IMR-90 (cell line): ENCODE results near the gene GCN1. TPM values are rescaled to one million over a fixed set of nuclear protein-coding genes. Genes with fewer than 3 reads are reported as not detected.

ENCODE experiments used
- ATAC-seq: fragments of 200-7000 bp; cut with Tn5 transposase; 2 replicates; pipeline ENCODE4 v1.9.1; 2020; ENCODE audit warnings: low read depth, mild to moderate bottlenecking, moderate library complexity
- BruUV-seq: library from RNA; stranded (reverse); fragments of 400-500 nt; replicated peaks from 2 replicates; lab custom pipeline; 2021; lab: Mats Ljungman, UMichigan
- CTCF ChIA-PET: fragments of 300-600 bp; formaldehyde crosslinking; extraction: SDS; loops from one replicate; lab custom pipeline; 2021; ENCODE audit warnings: antibody characterized with exemption; lab: Yijun Ruan, JAX
- POLR2A ChIA-PET: fragments of 300-600 bp; sonication (Branson Sonifier 250); formaldehyde crosslinking; loops from one replicate; lab custom pipeline; 2022; ENCODE audit warnings: antibody characterized with exemption; ENCODE audit not compliant: unreplicated experiment; lab: Charles Lee
- DNase-seq: peaks from one replicate; pipeline ENCODE4 v3.0.0; 2013
- H2AFZ ChIP-seq: replicated peaks from 2 replicates; pipeline ENCODE3; 2013; ENCODE audit warnings: low read length, mild to moderate bottlenecking; ENCODE audit not compliant: poor library complexity
- H2AK5ac ChIP-seq: 2 replicates; pipeline ENCODE4 v1.6.1; 2013; ENCODE audit warnings: low read depth, low read length, inconsistent platforms
- H2AK9ac ChIP-seq: replicated peaks from 2 replicates; pipeline ENCODE3; 2013; ENCODE audit warnings: mild to moderate bottlenecking, low read depth, low read length, moderate library complexity; ENCODE audit not compliant: poor library complexity
- H2BK120ac ChIP-seq: 2 replicates; pipeline ENCODE4 v1.6.1; 2013; ENCODE audit warnings: low read depth, low read length, inconsistent platforms
- H2BK15ac ChIP-seq: 3 replicates; pipeline ENCODE4 v1.6.1; 2013; ENCODE audit warnings: low read depth, low read length, inconsistent platforms
- H2BK20ac ChIP-seq: 2 replicates; pipeline ENCODE4 v1.6.1; 2013; ENCODE audit warnings: low read depth, mild to moderate bottlenecking, inconsistent platforms, low read length, moderate library complexity
- H2BK5ac ChIP-seq: 2 replicates; pipeline ENCODE4 v1.6.1; 2013; ENCODE audit warnings: mild to moderate bottlenecking, low read depth, low read length, inconsistent platforms; ENCODE audit not compliant: poor library complexity, severe bottlenecking
- H3K14ac ChIP-seq: replicated peaks from 2 replicates; pipeline ENCODE4 v1.6.1; 2013; ENCODE audit warnings: low read depth, low read length, inconsistent platforms
- H3K18ac ChIP-seq: 2 replicates; pipeline ENCODE4 v1.6.1; 2013; ENCODE audit warnings: low read depth, low read length, control low read depth
- H3K23ac ChIP-seq: 2 replicates; pipeline ENCODE4 v1.6.1; 2013; ENCODE audit warnings: low read depth, low read length, inconsistent platforms
- H3K27ac ChIP-seq: 2 replicates; pipeline ENCODE4 v1.5.1; 2013; ENCODE audit warnings: mild to moderate bottlenecking, control low read depth, low read length; ENCODE audit not compliant: insufficient read depth
- H3K27me3 ChIP-seq: 2 replicates; pipeline ENCODE4 v1.6.1; 2013; ENCODE audit warnings: low read length; ENCODE audit not compliant: control insufficient read depth, insufficient read depth
- H3K36me3 ChIP-seq: 2 replicates; pipeline ENCODE4 v1.6.1; 2013; ENCODE audit warnings: low read length, mixed read lengths; ENCODE audit not compliant: control insufficient read depth, insufficient read depth
- H3K4ac ChIP-seq: 2 replicates; pipeline ENCODE4 v1.6.1; 2013; ENCODE audit warnings: low read depth, low read length, inconsistent platforms
- H3K4me1 ChIP-seq: 2 replicates; pipeline ENCODE4 v1.6.1; 2013; ENCODE audit warnings: low read length, mixed read lengths; ENCODE audit not compliant: control insufficient read depth, insufficient read depth
- H3K4me2 ChIP-seq: 2 replicates; pipeline ENCODE4 v1.6.1; 2013; ENCODE audit warnings: low read depth, mild to moderate bottlenecking, control low read depth, low read length, moderate library complexity
- H3K4me3 ChIP-seq: 2 replicates; pipeline ENCODE4 v1.5.1; 2013; ENCODE audit warnings: low read depth, mild to moderate bottlenecking, control low read depth, low read length, moderate library complexity; ENCODE audit not compliant: insufficient read depth
- H3K56ac ChIP-seq: 2 replicates; pipeline ENCODE4 v1.6.1; 2013; ENCODE audit warnings: low read length, inconsistent platforms; ENCODE audit not compliant: insufficient read depth; ENCODE audit errors: extremely low read depth
- H3K79me1 ChIP-seq, 2 experiments: 2 replicates each; pipeline ENCODE4 v1.6.1; 2013; ENCODE audit warnings: low read length in 2 of 2, inconsistent platforms in 1 of 2, low read depth in 1 of 2
- H3K9ac ChIP-seq: 2 replicates; pipeline ENCODE4 v1.6.1; 2013; ENCODE audit warnings: low read depth, low read length, control low read depth
- H3K9me1 ChIP-seq: 2 replicates; pipeline ENCODE4 v1.6.1; 2013; ENCODE audit warnings: low read length, inconsistent platforms; ENCODE audit not compliant: insufficient read depth
- H3K9me3 ChIP-seq: 2 replicates; pipeline ENCODE4 v1.6.1; 2013; ENCODE audit warnings: low read length; ENCODE audit not compliant: control insufficient read depth, insufficient read depth
- H4K20me1 ChIP-seq: 2 replicates; pipeline ENCODE4 v1.6.1; 2013; ENCODE audit warnings: low read length, inconsistent platforms; ENCODE audit not compliant: insufficient read depth
- H4K5ac ChIP-seq: 2 replicates; pipeline ENCODE4 v1.6.1; 2013; ENCODE audit warnings: mild to moderate bottlenecking, low read depth, low read length, control low read depth
- H4K8ac ChIP-seq, 2 experiments: 2 replicates each; pipeline ENCODE4 v1.6.1; 2013; ENCODE audit warnings: low read depth in 2 of 2, low read length in 2 of 2, control low read depth in 1 of 2, inconsistent platforms in 1 of 2
- H4K91ac ChIP-seq: 2 replicates; pipeline ENCODE4 v1.6.1; 2013; ENCODE audit warnings: low read depth, low read length, inconsistent platforms; ENCODE audit not compliant: insufficient read depth
- CEBPB ChIP-seq: IDR thresholded peaks from 2 replicates; pipeline ENCODE4 v1.6.1; 2012; ENCODE audit warnings: low read depth, low read length, improper control_type of control experiment
- CTCF ChIP-seq: conservative IDR thresholded peaks from 2 replicates; pipeline ENCODE4 v1.5.1; 2012; ENCODE audit warnings: mild to moderate bottlenecking, low read depth, low read length, improper control_type of control experiment
- MAZ ChIP-seq: IDR thresholded peaks from 2 replicates; pipeline ENCODE4 v1.6.1; 2012; ENCODE audit warnings: low read depth, mild to moderate bottlenecking, low read length, improper control_type of control experiment, moderate library complexity, borderline replicate concordance
- POLR2A ChIP-seq: IDR thresholded peaks from 2 replicates; pipeline ENCODE4 v1.6.1; 2012; ENCODE audit warnings: mild to moderate bottlenecking, low read depth, low read length
- RAD21 ChIP-seq: IDR thresholded peaks from 2 replicates; pipeline ENCODE4 v1.6.1; 2012; ENCODE audit warnings: low read length, improper control_type of control experiment
- RFX5 ChIP-seq: IDR thresholded peaks from 2 replicates; pipeline ENCODE4 v1.8.0; 2012; ENCODE audit warnings: low read depth, mild to moderate bottlenecking, low read length, moderate library complexity
- SMC3 ChIP-seq: fragments of 150-350 bp; IDR thresholded peaks from 2 replicates; pipeline ENCODE4 v1.6.1; 2016; ENCODE audit warnings: low read depth, mild to moderate bottlenecking, antibody characterized with exemption, low read length, moderate library complexity
- WGBS, 2 experiments: methylation state at CpG; one replicate each; pipeline versions ENCODE4 v1.1.5 to v1.1.7; 2013; ENCODE audit warnings: missing lambda C conversion rate in 2 of 2; ENCODE audit not compliant: insufficient read length in 1 of 2; ENCODE audit errors: extremely low coverage in 2 of 2; 5-methylcytosine and 5-hydroxymethylcytosine counted together
- dilution Hi-C: fragments of 300-500 bp; cut with HindIII; formaldehyde crosslinking; loops from one replicate; pipeline ENCODE4 v1.14.3; 2018; ENCODE audit warnings: low sequenced_read_pairs; ENCODE audit not compliant: unreplicated experiment
- in situ Hi-C: fragments of 300-500 bp; cut with MboI; formaldehyde crosslinking; loops from 3 replicates; pipeline ENCODE4 v1.14.3; 2019; ENCODE audit warnings: low sequenced_read_pairs, inconsistent platforms, mixed read lengths
- intact Hi-C: fragments of 100-400 bp; cut with micrococcal nuclease; formaldehyde crosslinking; loops from 2 replicates; pipeline ENCODE4 v1.10.0; 2022
- polyA plus RNA-seq, 3 experiments: library from polyadenylated mRNA; depleted of rRNA; stranded (reverse); fragments of >200 nt; gene quantifications; 2 replicates each; pipeline ENCODE4 v1.2.3, GENCODE V29; 2012; ENCODE audit warnings: low replicate concordance in 1 of 3
- total RNA-seq: library from RNA; depleted of rRNA; stranded (reverse); fragments of >200 nt; gene quantifications from 2 replicates; pipeline ENCODE4 v1.2.3, GENCODE V29; 2012

The GCN1 gene
- total and polyA plus RNA-seq, 2 of the 4 experiments (the other 2 are of a cell fraction): 57.8 to 77.6 TPM

- dilution Hi-C loops (no loop called here), intact Hi-C loops (no loop called here), in situ Hi-C loops (loop anchor here (5.0 kb wide), 1 partner anchor 38 kb away; no protein-coding TSS in a partner anchor)
- POLR2A ChIA-PET: interaction anchor here (1.7 kb wide), 1 partner anchor 23 kb away, joined by 4 read pairs; the partner anchor contains the start of gene RPLP0
- peak overlapping the region; percentile 53; the same call in 1 of the 2 replicates for H3K4ac ChIP-seq
- peak overlapping the region; percentile 46 for H2AFZ ChIP-seq
- no peaks in the 10 kb centered on the region for H3K27me3 ChIP-seq
- H2AK5ac ChIP-seq: peak overlapping the region; percentile 32; the same call in 1 of the 2 replicates
- DNase-seq (no peak), ATAC-seq (no peak)
- no peak overlapping the region for H2BK15ac ChIP-seq
- peaks cover 45% of the 10 kb centered on the region for H4K20me1 ChIP-seq
- peak overlapping the region; percentile 17; the same call in 1 of the 2 replicates for H3K23ac ChIP-seq
- BruUV-seq: no TSS peak
- H3K27ac ChIP-seq: peak overlapping the region; percentile 3; the same call in 1 of the 2 replicates
- H2AK9ac ChIP-seq: peak overlapping the region; percentile 62
- 90% methylated on average over 5 of the region's 25 CpGs; no CpG with 5 or more reads in 1 of the 2 experiments for WGBS, 2 experiments
- H4K91ac ChIP-seq: no peak overlapping the region
- H3K9me3 ChIP-seq: no peaks in the 10 kb centered on the region
- no peak overlapping the region for H3K14ac ChIP-seq
- H3K36me3 ChIP-seq: peaks cover 47% of the 10 kb centered on the region
- no peak overlapping the region for H3K4me3 ChIP-seq
- no peak for TF ChIP-seq RAD21
- no peak for TF ChIP-seq RFX5
- no peak for TF ChIP-seq CEBPB
- TF ChIP-seq CTCF: no peak
- no peak for TF ChIP-seq POLR2A
- TF ChIP-seq MAZ: no peak
- TF ChIP-seq SMC3: no peak
- no peak overlapping the region for H3K4me2 ChIP-seq
- H3K4me1 ChIP-seq: peaks cover 20% of the 10 kb centered on the region
- H2BK5ac ChIP-seq: no peak overlapping the region
- no peak overlapping the region for H3K18ac ChIP-seq
- no peak overlapping the region for H4K5ac ChIP-seq
- CTCF ChIA-PET: interaction anchor here (7.8 kb wide), 1 partner anchor 40 kb away, joined by 116 read pairs; the partner anchor contains the start of gene PXN
- no peak overlapping the region for H2BK120ac ChIP-seq
- peaks cover 3% of the 10 kb centered on the region; the same call in 1 of the 2 replicates for H3K9me1 ChIP-seq
- H4K8ac ChIP-seq: peak overlapping the region in 1 of 2 experiments; percentile 58; a peak in 1 of 4 replicates
- no peak overlapping the region for H2BK20ac ChIP-seq
- no peak overlapping the region for H3K9ac ChIP-seq
- H3K56ac ChIP-seq: no peak overlapping the region
- H3K79me1 ChIP-seq: peaks cover 29 to 85% of the 10 kb centered on the region in 2 experiments
Observed at GRCh38 chr12:120224304-120225199, 30.0 kb upstream of the GCN1 start.
